ENCODE results near the gene IFNAR1.

DNA sequence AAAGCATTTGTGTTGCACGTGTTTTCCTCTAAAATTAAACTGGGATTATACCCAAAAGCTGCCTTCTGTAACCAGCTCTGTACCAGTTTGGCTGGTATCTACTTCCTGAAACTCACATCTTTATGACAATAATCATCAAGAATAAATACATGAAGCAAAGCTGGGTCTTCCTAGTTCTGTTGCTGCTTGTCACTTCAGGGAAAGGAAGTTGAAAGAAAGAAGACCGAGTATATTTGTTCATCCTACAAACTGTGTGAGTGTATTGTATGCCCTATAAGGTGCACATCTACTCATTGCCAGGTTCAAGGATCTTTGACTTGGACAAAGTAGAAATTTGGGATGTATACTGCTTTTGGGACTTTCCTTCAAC is 49.3 kb downstream of the IFNAR1 start:
- TF ChIP-seq CTCF (IDR thresholded peaks at IDR 0.05) = no peak
- TF ChIP-seq POLR2A (IDR thresholded peaks at IDR 0.05) = no peak
- no peak for TF ChIP-seq POLR2AphosphoS5 (IDR thresholded peaks at IDR 0.05; ENCODE audit: insufficient read depth in 1 of 2, low read depth in 1 of 2)
